ENCODE measurements around the gene WNT6. TPM values are rescaled to one million over a fixed set of nuclear protein-coding genes. Genes with fewer than 3 reads are reported as not detected.

WNT6 gene
- total and polyA plus RNA-seq, 2 of the 8 experiments (the other 6 are each of a cell fraction or from before 2014, with no cell fraction given) = not detected

DNA sequence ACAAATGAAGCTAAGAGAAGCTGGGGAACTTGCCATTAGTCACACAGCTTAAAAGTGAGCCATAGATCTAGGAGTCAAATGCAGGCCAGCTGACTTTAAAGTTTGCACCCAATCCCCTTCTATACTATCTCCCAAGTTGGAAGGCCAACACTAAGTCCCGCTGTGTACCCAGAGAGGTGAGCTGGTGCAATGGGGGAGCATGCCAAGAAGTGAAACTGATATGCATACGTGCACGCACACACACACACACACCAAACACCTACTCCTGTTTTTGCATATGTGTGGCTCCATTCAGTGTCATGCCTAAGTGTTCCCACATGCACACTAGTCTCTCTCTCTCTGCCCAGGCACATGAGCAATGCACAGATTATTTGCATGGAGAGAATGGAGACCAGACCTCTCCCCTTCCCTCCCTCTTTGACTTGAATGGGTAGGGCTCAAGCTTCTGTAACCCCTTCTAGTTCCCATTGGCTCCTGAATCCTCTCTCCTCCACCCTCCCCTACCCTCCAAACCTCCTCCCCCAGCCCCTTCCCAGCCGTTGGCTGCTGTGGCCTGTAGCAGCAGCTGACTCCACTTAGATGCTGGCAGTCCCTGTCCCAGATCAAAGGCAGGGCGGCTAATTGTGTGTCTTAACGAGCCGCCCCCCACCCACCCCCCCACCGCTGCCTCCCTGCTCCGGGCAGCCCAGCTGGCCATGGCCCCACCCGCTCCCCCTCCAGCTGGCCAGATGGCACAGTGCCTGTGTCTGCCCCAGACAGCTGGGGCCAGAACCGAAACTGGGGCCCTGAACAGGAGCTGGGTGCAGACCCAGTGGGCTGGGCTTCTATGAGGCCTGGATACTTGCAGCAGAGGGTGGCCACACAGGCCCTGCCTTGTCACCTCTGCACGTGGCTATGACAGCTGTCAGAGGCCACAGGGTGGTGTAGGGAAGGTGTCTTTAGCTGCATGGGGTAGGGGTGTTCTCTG lies 26.7 kb downstream of the WNT6 start:
- Histone ChIP-seq H3K36me3 (ENCODE audit: control insufficient read depth in 2 of 4, insufficient read depth in 4 of 4, low read length in 3 of 4) (peaks cover 0 to 4% (median 0%) of the 10 kb centered on the region in 4 experiments; a peak in 1 of 8 replicates), H3K18ac (ENCODE audit: extremely low read depth, low read length) (no peak overlapping the region), H4K5ac (ENCODE audit: insufficient read length, low read depth, low read length) (no peak overlapping the region), H3K4me1 (replicated peaks in 1 of 4; ENCODE audit: control insufficient read depth in 3 of 4, insufficient read depth in 4 of 4, low read length in 3 of 4) (peaks cover 0 to 4% (median 2%) of the 10 kb centered on the region in 4 experiments; a peak in 4 of 7 replicates), H3K4ac (replicated peaks; ENCODE audit: insufficient read length, low read depth, low read length) (no peak overlapping the region), H3K14ac (ENCODE audit: insufficient read length) (no peak overlapping the region), H3K9ac (replicated peaks in 1 of 4; ENCODE audit: extremely low read depth in 1 of 4, low read depth in 3 of 4, low read length in 3 of 4) (no peak overlapping the region), H3K4me2 (ENCODE audit: insufficient read depth in 1 of 2, low read depth in 2 of 2, low read length in 2 of 2) (no peak overlapping the region), H2AK5ac (ENCODE audit: low read depth, low read length) (no peak overlapping the region), H2BK20ac (ENCODE audit: low read length) (no peak overlapping the region), H4K20me1 (replicated peaks in 1 of 2; ENCODE audit: control insufficient read depth in 1 of 2, insufficient read depth in 2 of 2, low read length in 2 of 2) (peaks cover 5 to 30% of the 10 kb centered on the region in 2 experiments), H3K23ac (ENCODE audit: insufficient read length) (no peak overlapping the region), H4K91ac (replicated peaks; ENCODE audit: insufficient read length, low read length) (no peak overlapping the region), H3K79me2 (ENCODE audit: control insufficient read depth in 1 of 2, insufficient read depth in 2 of 2, low read length in 2 of 2) (no peaks in the 10 kb centered on the region), H3K79me1 (ENCODE audit: low read depth, low read length) (no peaks in the 10 kb centered on the region; the same call in 1 of the 2 replicates), H3K56ac (replicated peaks; ENCODE audit: insufficient read length, low read depth, low read length) (no peak overlapping the region), H2BK12ac (ENCODE audit: low read depth, low read length) (no peak overlapping the region), H3K27ac (ENCODE audit: low read depth, low read length) (no peak overlapping the region), H2BK15ac (ENCODE audit: low read length) (no peak overlapping the region), H3K4me3 (ENCODE audit: extremely low read depth in 1 of 4, insufficient read depth in 2 of 4, low read depth in 3 of 4, low read length in 4 of 4) (no peak overlapping the region), H3K23me2 (ENCODE audit: low read depth, low read length) (peaks cover 2% of the 10 kb centered on the region; the same call in 1 of the 2 replicates), H3K9me3 (ENCODE audit: insufficient read depth in 2 of 2, low read depth in 1 of 2, low read length in 1 of 2) (no peaks in the 10 kb centered on the region), H3K27me3 (replicated peaks in 1 of 4; ENCODE audit: control insufficient read depth in 3 of 4, extremely low read depth in 1 of 4, insufficient read depth in 3 of 4, low read length in 3 of 4) (peaks cover 76 to 93% (median 90%) of the 10 kb centered on the region in 4 experiments), H4K8ac (ENCODE audit: extremely low read depth, insufficient read depth, low read length) (no peak overlapping the region), H2BK5ac (ENCODE audit: low read depth, low read length) (no peak overlapping the region), H2BK120ac (replicated peaks; ENCODE audit: low read depth, low read length) (no peak overlapping the region), H2AFZ (ENCODE audit: low read length) (no peak overlapping the region)
- POLR2A ChIA-PET (ENCODE audit: partially characterized antibody) = interaction anchor here (0.9 to 1.7 kb wide), 2 partner anchors 12 to 177 kb away, joined by 3 to 4 read pairs; no protein-coding TSS in a partner anchor
- 77% methylated on average over 7 of the region's 12 CpGs; no CpG with 5 or more reads in 1 of the 2 experiments for WGBS, 2 experiments (ENCODE audit: extremely low coverage in 1 of 2, insufficient coverage in 1 of 2, insufficient read length in 1 of 2, insufficient replicate concordance in 2 of 2, low coverage in 1 of 2, low lambda C conversion rate in 2 of 2, missing lambda C conversion rate in 1 of 2)
- DNase-seq (ENCODE audit: low read depth in 1 of 2, low spot score in 2 of 2) = no peak
- CTCF ChIA-PET (ENCODE audit: partially characterized antibody) = interaction anchor here (1.0 to 21.8 kb wide), 11 partner anchors 5 to 116 kb away, joined by 3 to 783 read pairs (median 11); partner anchors contain the start of genes FEV and WNT10A
- FAIRE-seq = no peak
- TF ChIP-seq RBBP5 (IDR thresholded peaks at IDR 0.05; ENCODE audit: borderline replicate concordance, low read depth, low read length) (no peak), CREB1 (IDR thresholded peaks at IDR 0.05) (no peak), BACH1 (IDR thresholded peaks at IDR 0.05; ENCODE audit: low read length) (no peak), SIN3A (conservative IDR thresholded peaks at IDR 0.05 in 1 of 2, IDR thresholded peaks at IDR 0.05 in 1 of 2; ENCODE audit: low read depth in 1 of 2, low read length in 2 of 2) (no peak), CTBP2 (IDR thresholded peaks at IDR 0.05; ENCODE audit: borderline replicate concordance, insufficient read depth, insufficient read length, low read length) (no peak), ATF3 (IDR thresholded peaks at IDR 0.05; ENCODE audit: insufficient read depth, low read depth, low read length) (no peak), TEAD4 (IDR thresholded peaks at IDR 0.05; ENCODE audit: low read depth, low read length) (no peak), PHF8 (conservative IDR thresholded peaks at IDR 0.05; ENCODE audit: low read depth, low read length) (no peak), HDAC6 (IDR thresholded peaks at IDR 0.05; ENCODE audit: low read depth, low read length) (no peak), CBX8 (IDR thresholded peaks at IDR 0.05; ENCODE audit: borderline replicate concordance, low read depth, low read length) (no peak)
